ENCODE measurements around the gene AFAP1L1.

The AFAP1L1 gene

DNA sequence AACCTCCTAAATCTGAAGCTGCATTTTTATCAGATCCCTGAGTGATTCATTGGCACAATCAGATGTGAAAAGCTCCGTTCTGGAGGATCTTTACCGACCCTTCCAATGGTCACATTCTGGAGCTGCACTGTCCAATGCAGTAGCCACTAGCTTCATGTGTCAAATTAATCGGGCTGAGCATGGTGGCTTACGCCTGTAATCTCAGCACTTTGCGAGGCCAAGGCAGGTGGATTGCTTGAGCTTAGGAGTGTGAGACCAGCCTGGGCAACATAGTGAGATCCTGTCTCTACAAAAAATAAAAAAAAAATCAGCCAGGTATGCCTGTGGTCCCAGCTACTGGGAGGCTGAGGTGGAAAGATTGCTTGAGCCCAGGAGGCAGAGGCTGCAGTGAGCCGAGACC is 103.8 kb downstream of the AFAP1L1 start:
- no peak for DNase-seq
- H3K4me3 Mint-ChIP-seq: no peak overlapping the region
- no peak overlapping the region for H3K27ac Mint-ChIP-seq
- no peaks in the 10 kb centered on the region for H3K9me3 Mint-ChIP-seq
- no peaks in the 10 kb centered on the region for H3K36me3 Mint-ChIP-seq (ENCODE audit: low read depth)
- H3K4me1 Mint-ChIP-seq: peaks cover 21% of the 10 kb centered on the region
- TF ChIP-seq, protein P1, sequence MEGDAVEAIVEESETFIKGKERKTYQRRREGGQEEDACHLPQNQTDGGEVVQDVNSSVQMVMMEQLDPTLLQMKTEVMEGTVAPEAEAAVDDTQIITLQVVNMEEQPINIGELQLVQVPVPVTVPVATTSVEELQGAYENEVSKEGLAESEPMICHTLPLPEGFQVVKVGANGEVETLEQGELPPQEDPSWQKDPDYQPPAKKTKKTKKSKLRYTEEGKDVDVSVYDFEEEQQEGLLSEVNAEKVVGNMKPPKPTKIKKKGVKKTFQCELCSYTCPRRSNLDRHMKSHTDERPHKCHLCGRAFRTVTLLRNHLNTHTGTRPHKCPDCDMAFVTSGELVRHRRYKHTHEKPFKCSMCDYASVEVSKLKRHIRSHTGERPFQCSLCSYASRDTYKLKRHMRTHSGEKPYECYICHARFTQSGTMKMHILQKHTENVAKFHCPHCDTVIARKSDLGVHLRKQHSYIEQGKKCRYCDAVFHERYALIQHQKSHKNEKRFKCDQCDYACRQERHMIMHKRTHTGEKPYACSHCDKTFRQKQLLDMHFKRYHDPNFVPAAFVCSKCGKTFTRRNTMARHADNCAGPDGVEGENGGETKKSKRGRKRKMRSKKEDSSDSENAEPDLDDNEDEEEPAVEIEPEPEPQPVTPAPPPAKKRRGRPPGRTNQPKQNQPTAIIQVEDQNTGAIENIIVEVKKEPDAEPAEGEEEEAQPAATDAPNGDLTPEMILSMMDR (IDR thresholded peaks at IDR 0.05): no peak
- H3K27me3 Mint-ChIP-seq (ENCODE audit: low read depth, poor library complexity): peaks cover 6% of the 10 kb centered on the region

DNA sequence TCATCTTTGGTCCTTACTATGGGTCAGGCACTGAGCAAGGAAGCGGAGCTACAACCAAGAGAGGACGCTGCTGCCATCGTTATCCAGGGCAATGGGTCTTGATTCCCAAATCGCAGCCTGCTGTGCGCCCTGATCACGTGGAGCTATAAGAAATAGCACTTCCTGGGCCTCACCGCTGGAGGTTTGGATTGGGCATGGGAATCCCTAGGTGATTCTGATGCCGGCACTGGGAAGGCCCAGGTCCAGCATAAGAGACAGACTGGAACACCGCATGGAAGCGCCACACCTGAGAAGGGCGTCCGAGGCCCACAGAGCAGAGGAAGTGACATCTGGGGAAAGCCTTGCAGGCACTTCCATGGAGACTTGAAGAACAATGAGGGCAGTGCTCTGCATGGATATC is 104.4 kb downstream of the AFAP1L1 start:
- Mint-ChIP-seq H3K36me3 (ENCODE audit: low read depth) (no peaks in the 10 kb centered on the region), H3K9me3 (no peaks in the 10 kb centered on the region), H3K4me1 (peaks cover 28% of the 10 kb centered on the region), H3K4me3 (no peak overlapping the region), H3K27ac (no peak overlapping the region), H3K27me3 (ENCODE audit: low read depth, poor library complexity) (peaks cover 6% of the 10 kb centered on the region)
- no peak for DNase-seq
- TF ChIP-seq, protein P1 (IDR thresholded peaks at IDR 0.05): no peak

DNA sequence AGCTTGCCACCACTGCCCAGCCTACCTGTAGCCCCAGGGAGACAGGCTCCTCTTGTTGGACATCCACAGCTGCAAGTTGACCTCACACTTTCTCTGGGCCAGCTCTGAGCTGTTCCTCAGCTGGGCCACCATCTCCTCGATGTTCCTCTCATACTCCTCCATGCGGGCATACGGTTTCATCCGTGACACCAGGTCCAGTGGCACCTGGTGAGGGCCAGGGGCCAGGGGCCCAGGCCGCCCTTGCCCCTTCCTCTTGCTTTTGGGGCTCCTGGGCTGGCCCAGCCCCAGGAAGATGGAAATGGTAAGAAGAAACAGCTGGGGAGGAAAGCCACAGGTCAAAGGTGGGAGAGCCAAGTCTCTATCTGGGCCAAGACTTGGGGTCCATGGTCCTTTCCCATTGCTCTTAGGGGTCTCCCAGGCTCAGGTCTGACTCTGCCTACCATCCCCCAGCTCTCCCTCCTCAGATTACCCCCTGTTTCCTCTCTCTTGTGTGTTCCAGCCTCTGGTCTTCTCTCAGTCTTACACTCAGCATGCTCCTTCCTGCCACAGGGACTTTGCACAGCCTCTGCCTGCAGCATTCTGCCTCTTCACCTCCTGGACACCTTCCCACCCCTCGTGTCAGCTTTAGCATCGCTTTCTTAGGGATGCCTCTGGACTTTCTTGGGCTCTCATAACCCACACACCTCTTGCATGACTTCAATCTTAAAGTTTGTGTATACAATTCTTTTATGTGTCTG is 105.2 kb downstream of the AFAP1L1 start:
- Mint-ChIP-seq H3K4me3 (no peak overlapping the region), H3K27me3 (ENCODE audit: low read depth, poor library complexity) (peaks cover 7% of the 10 kb centered on the region), H3K36me3 (ENCODE audit: low read depth) (no peaks in the 10 kb centered on the region), H3K4me1 (peaks cover 31% of the 10 kb centered on the region), H3K27ac (no peak overlapping the region), H3K9me3 (no peaks in the 10 kb centered on the region)
- TF ChIP-seq, protein P1 (IDR thresholded peaks at IDR 0.05): no peak
- DNase-seq: no peak

DNA sequence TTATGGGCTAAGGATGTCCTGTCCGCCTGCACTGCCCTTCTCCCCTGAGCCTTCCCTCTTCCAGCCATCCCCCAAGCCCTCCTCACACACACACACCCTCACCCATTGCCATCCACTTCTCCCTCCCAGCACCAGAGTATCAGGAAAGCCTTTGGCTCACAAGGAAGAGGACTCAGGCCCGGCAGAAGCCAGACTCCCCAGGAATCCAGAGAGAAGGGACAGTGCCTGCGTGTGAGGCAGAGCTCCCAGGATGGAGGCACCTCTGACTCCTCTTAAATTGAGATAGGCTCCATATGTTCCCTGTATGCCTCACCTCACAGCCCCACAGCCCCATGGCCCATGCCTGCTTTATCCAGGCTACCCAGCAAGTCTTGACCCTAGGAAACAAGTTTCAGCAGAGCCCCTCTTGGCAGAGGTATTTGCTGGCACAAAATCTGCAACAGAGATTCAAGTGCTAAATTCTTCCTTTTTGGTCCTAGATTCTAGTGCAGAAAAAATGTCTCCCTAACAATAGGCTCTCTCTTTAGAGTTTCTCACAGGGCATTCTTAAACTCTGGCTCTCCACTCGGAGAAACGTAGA is 106.7 kb downstream of the AFAP1L1 start:
- TF ChIP-seq, protein P1 (IDR thresholded peaks at IDR 0.05): no peak
- H3K27ac Mint-ChIP-seq: peak overlapping the region; percentile 75
- H3K27me3 Mint-ChIP-seq (ENCODE audit: low read depth, poor library complexity): peaks cover 6% of the 10 kb centered on the region
- H3K4me1 Mint-ChIP-seq: peaks cover 45% of the 10 kb centered on the region
- no peaks in the 10 kb centered on the region for H3K36me3 Mint-ChIP-seq (ENCODE audit: low read depth)
- DNase-seq: no peak
- H3K9me3 Mint-ChIP-seq: no peaks in the 10 kb centered on the region
- H3K4me3 Mint-ChIP-seq: no peak overlapping the region

DNA sequence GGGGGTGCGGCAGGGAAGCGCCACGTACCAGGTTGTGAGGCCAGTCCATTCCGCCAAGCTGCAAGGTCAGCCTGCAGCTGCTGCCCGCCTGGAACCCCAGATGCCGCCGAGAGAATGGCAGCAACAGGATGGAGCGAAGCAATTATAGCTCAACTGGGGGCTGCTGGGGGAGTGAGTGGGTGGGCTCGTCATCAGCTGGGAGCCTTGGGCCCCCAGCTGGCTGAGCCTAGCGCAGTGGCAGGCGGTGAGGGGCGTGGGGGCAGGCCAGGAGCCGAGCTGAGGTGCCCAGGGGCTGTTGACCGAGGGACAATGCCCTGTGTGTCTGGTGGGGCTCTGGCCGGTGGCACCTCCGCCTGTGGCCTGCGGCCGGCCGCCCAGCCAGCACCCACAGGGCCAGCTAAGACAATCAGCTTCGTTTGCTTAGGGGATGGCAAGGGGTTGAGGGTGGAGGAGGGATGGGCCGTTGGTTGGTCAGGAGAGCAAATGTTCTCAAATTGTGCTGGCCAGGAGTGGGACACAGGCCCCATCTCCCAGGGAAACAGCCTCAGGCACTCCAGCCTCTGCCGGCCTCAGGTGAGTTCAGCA is 107.6 kb downstream of the AFAP1L1 start, which contains the start of gene IL17B:
IL17B (minus strand) TSS at position 116 of the 585 bp plus-strand sequence; CDS start at position 49, 67 bp downstream.
- H3K27me3 Mint-ChIP-seq (ENCODE audit: low read depth, poor library complexity): peaks cover 6% of the 10 kb centered on the region
- TF ChIP-seq, protein P1 (IDR thresholded peaks at IDR 0.05): no peak
- peaks cover 53% of the 10 kb centered on the region for H3K4me1 Mint-ChIP-seq
- DNase-seq: no peak
- no peak within 1 kb of the TSS for H3K4me3 Mint-ChIP-seq
- H3K27ac Mint-ChIP-seq: peak within 1 kb of the TSS; percentile 75
- H3K9me3 Mint-ChIP-seq: no peaks in the 10 kb centered on the region
- no peaks in the 10 kb centered on the region for H3K36me3 Mint-ChIP-seq (ENCODE audit: low read depth)

Measured in nephron progenitor cell (in vitro differentiated cells).